GM18499 (cell line): ENCODE data around the gene AADACL2.

ENCODE experiments used
- ATAC-seq: cut with Tn5 transposase; IDR thresholded peaks from one replicate; pipeline ENCODE4 v1.9.1; 2021; ENCODE audit warnings: moderate number of reproducible peaks; ENCODE audit not compliant: insufficient read depth, unreplicated experiment

The AADACL2 gene

GRCh38 chr3:151796105-151796680 lies 62.5 kb downstream of the AADACL2 start:
- no peak for ATAC-seq

GRCh38 chr3:151798466-151798865 lies 64.7 kb downstream of the AADACL2 start:
- ATAC-seq = no peak

GRCh38 chr3:151800431-151800830 lies 66.7 kb downstream of the AADACL2 start:
- ATAC-seq = no peak

GRCh38 chr3:151804267-151804666 lies 70.5 kb downstream of the AADACL2 start:
- no peak for ATAC-seq

- ATAC-seq = no peak
Measured at GRCh38 chr3:151806838-151807237, 73.1 kb downstream of the AADACL2 start.
